22Rv1 (cell line): ENCODE measurements around the gene PRRC2A.

ENCODE experiments used
- ZFX ChIP-seq: fragments of 450-650 bp; IDR thresholded peaks from 2 replicates; pipeline ENCODE4 v1.6.1; 2017; ENCODE audit warnings: antibody characterized with exemption, borderline replicate concordance
- TF ChIP-seq, protein P1 (sequence below): fragments of 450-650 bp; IDR thresholded peaks from 2 replicates; pipeline ENCODE4 v1.5.1; 2017; ENCODE audit warnings: mild to moderate bottlenecking

DNA sequence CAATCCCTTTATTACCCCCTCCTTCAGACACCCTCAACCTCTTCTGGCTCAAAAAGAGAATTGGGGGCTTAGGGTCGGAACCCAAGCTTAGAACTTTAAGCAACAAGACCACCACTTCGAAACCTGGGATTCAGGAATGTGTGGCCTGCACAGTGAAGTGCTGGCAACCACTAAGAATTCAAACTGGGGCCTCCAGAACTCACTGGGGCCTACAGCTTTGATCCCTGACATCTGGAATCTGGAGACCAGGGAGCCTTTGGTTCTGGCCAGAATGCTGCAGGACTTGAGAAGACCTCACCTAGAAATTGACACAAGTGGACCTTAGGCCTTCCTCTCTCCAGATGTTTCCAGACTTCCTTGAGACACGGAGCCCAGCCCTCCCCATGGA lies 42.9 kb upstream of the PRRC2A start:
- TF ChIP-seq ZFX = no peak
- TF ChIP-seq, protein P1, sequence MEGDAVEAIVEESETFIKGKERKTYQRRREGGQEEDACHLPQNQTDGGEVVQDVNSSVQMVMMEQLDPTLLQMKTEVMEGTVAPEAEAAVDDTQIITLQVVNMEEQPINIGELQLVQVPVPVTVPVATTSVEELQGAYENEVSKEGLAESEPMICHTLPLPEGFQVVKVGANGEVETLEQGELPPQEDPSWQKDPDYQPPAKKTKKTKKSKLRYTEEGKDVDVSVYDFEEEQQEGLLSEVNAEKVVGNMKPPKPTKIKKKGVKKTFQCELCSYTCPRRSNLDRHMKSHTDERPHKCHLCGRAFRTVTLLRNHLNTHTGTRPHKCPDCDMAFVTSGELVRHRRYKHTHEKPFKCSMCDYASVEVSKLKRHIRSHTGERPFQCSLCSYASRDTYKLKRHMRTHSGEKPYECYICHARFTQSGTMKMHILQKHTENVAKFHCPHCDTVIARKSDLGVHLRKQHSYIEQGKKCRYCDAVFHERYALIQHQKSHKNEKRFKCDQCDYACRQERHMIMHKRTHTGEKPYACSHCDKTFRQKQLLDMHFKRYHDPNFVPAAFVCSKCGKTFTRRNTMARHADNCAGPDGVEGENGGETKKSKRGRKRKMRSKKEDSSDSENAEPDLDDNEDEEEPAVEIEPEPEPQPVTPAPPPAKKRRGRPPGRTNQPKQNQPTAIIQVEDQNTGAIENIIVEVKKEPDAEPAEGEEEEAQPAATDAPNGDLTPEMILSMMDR = no peak
